ENCODE measurements around the gene PIGS.
"Not testable (repeated sequence)": the region's sequence is repeated elsewhere in the genome, so short reads cannot be mapped to it uniquely, and the experiment has no call there.

The PIGS gene

DNA sequence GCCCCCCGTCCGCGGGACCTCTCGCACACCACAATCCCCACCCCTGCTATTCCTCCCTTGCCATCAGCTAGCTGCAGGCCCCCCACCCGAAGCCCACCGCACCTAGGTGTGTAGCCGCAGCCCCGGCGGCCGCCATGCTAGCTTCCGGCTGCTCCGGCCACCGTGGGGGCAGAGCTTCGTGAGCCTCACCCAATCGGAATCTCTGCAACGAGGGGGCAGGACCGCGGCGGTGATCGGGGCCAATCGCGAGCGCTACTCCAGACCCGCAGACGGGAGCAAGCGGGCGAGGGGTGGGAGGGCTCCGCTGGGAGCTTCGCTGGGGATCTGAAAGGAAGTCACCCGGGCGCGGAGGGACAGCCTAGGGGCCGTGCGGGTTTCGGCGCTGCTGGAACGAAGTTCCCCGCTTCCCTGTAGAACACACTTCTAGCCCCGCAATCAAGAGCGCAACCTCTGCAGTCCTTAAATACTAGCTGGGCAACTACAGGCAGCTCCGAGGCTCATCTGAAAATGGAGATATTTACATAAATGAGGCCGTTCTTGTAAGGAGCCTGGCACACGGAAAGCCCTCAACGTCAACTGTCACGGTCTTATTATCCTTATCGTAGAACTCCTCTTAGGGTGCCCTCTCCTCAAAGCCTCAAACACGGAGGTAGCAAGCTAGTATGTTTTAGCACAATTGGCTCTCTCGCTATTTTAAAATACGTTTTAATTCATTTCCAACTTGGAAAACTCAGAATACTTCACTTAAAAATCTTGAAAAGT lies at the start of gene PIGS:
Gene PIGS (minus strand): TSS at position 164 of the 762 bp plus-strand sequence. CDS start 28 bp downstream, at position 136.
- in situ Hi-C loops (cut with HindIII; ENCODE audit: low sequenced_read_pairs), result no loop called here

DNA sequence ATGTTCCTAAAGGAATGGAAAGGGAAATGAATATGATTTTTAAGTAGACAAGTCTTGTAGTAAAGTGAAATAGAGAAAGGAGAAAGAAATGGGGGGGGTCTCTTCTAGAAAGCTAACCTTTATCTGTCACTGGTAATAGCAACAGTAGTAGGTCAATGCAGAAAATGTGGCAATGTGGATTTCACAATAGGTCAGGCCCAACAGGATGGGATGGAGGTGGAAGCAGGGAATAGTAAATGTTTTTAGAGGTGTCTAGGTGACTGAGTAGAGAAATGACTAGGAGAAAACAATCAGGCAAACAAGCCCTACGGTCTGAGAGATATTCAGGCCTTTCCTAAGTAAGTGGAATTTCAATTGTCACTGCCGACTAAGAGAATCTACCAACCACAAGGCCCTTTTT lies 48.7 kb upstream of the PIGS start:
- in situ Hi-C loops (cut with HindIII; ENCODE audit: low sequenced_read_pairs), result no loop called here

DNA sequence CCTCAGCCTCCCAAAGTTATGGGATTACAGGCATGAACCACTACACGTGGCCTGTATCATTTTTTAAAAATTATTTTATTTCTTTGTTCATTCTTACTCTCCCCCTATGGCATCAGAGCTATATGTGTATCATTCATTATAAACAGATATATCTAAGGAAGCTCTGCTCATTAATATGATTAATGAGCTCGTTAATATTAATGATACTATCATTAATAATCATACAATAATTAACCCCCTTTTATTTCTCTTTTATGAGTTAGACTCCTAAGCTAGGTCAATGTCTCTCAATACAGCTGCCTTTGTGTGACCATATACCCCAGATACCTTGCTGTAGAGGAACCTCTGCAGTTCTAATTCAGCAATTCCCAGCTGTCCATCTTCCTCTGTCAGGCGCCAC lies 47.1 kb upstream of the PIGS start:
- in situ Hi-C loops (cut with HindIII; ENCODE audit: low sequenced_read_pairs), result no loop called here

DNA sequence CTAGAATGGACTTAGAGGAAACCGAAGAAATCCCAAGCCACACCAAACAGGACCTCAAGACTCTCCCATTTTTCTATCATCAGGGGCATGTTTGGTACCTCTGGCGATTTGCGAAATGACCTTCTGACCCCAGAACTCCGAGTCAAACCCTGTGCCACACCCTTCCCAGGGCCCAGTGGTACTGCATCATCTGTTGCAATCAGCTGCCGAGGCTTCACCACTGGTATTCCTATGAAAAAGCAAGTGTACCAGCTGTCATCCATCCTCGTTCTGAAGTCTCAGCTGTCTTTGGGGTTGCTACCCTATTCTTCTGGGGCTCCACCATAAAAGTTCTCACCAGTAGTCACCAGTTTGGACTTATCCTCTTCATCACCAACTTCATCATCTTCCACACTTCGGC lies 45.0 kb upstream of the PIGS start:
- in situ Hi-C loops (cut with HindIII; ENCODE audit: low sequenced_read_pairs), result no loop called here

GRCh38 chr17:28615260-28615940 lies 44.1 kb upstream of the PIGS start:
- in situ Hi-C loops (cut with HindIII; ENCODE audit: low sequenced_read_pairs), result no loop called here

DNA sequence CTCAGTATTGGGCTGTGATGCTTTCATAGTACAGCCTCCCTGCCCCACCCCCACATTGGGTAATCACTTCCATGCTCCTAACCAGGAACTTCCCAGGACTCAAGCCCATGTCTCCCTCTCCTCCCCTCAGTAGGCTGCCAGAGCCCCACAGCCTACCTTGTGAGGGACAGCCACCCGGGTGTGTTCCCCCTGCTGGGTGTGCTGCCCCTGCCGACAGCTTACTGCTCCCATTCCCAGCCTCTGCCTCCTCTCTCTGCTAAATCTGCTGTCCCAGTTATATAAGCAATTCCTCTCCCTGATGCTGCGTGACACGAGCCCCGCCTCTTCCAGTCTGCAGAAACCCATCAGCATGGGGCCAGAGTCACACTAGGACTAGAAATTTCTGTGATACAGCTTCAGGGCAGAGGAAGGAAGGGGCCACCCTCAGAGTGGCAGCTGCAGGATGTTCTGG lies 42.6 kb upstream of the PIGS start, which contains the start of gene RSKR:
Gene RSKR (minus strand): TSS at position 255 of the 451 bp plus-strand sequence. CDS start 24 bp downstream, at position 231.
- in situ Hi-C loops (cut with HindIII; ENCODE audit: low sequenced_read_pairs), result no loop called here

- in situ Hi-C loops (cut with HindIII; ENCODE audit: low sequenced_read_pairs), result no loop called here
Measured at GRCh38 chr17:28612936-28613872, 41.9 kb upstream of the PIGS start.

DNA sequence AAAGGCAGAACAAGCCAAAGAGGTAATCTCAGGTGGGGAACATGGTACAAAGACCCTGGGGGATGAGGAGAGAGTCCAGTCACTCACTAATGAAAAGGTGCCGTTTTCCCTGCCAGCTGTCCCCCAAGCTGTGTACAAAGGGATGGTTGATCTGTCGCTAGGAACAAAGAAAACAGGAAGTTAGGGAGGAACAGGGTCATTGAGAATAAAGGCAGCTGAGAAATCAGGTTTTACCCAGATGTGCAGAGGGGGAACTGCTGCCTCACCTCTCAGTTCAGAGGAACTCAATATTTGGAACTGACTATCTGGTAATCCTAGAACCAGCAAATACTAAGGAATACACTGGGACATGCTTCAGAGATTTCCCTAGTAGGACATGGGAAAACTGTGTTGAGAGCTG lies 41.2 kb upstream of the PIGS start:
- in situ Hi-C loops (cut with HindIII; ENCODE audit: low sequenced_read_pairs), result no loop called here

GRCh38 chr17:28610376-28610775 lies 39.1 kb upstream of the PIGS start:
- in situ Hi-C loops (cut with HindIII; ENCODE audit: low sequenced_read_pairs), result no loop called here

DNA sequence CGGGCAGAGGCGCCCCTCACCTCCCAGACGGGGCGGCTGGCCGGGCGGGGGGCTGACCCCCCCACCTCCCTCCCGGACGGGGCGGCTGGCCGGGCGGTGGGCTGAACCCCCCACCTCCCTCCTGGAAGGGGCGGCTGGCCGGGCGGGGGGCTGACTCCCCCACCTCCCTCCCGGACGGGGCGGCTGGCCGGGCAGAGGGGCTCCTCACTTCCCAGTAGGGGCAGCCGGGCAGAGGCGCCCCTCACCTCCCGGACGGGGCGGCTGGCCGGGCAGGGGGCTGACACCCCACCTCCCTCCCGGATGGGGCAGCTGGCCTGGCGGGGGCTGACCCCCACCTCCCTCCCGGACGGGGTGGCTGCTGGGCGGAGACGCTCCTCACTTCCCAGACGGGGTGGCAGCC lies 32.7 kb upstream of the PIGS start:
- in situ Hi-C loops (cut with HindIII; ENCODE audit: low sequenced_read_pairs), result not testable (repeated sequence)

GRCh38 chr17:28599311-28600184 lies 28.2 kb upstream of the PIGS start:
- in situ Hi-C loops (cut with HindIII; ENCODE audit: low sequenced_read_pairs), result no loop called here

DNA sequence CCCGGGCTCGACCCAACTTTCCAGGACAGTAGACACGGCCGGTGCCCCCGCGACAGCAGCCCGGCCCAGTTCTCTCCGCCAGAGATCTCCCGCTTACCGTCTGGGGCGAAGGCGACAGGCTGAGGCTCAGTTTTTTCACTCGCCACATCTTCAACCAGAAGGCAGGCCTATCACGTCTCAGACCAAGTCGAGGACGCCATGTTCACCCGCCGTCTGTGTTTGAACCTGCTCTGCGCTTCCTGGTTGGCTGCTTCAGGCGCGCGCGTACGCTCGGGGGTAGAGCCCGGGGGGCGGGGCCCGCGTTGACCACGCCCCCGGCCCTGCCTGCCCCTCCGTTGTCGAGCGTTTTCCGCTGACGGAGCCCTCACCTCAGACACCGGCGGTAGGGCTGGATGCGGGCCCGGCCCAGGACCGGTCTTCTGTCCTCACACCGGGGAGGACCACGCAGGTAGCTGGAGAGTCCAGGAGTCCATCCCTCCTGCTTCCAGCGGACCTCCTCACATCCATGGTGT lies 27.5 kb upstream of the PIGS start, which contains the start of gene SPAG5:
Gene SPAG5 (minus strand): TSS at position 227 of the 512 bp plus-strand sequence. CDS start 79 bp downstream, at position 148.
- in situ Hi-C loops (cut with HindIII; ENCODE audit: low sequenced_read_pairs), result no loop called here

GRCh38 chr17:28598389-28598788 lies 27.1 kb upstream of the PIGS start:
- in situ Hi-C loops (cut with HindIII; ENCODE audit: low sequenced_read_pairs), result no loop called here

GRCh38 chr17:28597606-28598383 lies 26.5 kb upstream of the PIGS start:
- in situ Hi-C loops (cut with HindIII; ENCODE audit: low sequenced_read_pairs), result no loop called here

GRCh38 chr17:28592260-28592659 lies 20.9 kb upstream of the PIGS start:
- in situ Hi-C loops (cut with HindIII; ENCODE audit: low sequenced_read_pairs), result loop anchor here (5.0 kb wide), 1 partner anchor 45 kb away; no protein-coding TSS in a partner anchor

DNA sequence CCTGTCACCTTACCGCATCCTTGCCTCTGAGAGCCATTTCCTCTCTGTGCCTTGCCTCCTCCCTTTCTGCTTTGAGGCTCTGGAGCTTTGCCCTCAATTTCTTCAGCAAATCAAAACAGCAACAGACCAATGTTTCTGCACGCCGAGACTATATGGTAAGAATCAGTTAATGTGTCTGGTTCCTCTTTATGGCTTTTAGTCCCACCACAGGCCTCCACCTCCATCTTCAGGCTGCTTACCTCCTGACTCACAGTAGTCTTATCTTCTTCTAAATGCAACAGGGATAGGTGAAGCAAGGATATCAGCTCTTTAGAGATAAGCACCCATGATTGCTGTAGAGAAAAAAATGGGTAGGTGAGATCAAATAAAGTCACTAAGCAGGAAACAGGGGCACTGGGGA lies 14.5 kb upstream of the PIGS start:
- in situ Hi-C loops (cut with HindIII; ENCODE audit: low sequenced_read_pairs), result no loop called here

DNA sequence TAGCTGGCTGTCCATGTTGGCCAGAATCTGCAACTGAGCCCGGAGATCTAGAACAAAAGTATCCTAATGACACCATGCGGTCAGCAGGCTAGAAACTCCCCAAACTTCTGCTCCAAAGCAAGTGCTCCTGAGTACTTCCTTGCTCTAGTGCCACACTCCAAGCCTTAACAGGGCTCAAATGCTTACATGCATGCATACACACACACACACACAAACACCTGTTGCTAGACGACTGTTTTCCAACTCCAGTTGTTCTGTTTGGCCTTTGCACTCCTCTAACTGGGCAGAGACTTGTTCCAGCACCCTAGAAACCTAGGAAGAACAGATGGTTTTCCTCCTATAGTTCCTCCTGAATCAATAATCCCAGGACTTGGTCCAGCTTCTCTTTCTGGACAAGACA lies 13.1 kb upstream of the PIGS start:
- in situ Hi-C loops (cut with HindIII; ENCODE audit: low sequenced_read_pairs), result no loop called here

GRCh38 chr17:28582513-28582912 lies 11.2 kb upstream of the PIGS start:
- in situ Hi-C loops (cut with HindIII; ENCODE audit: low sequenced_read_pairs), result no loop called here

GRCh38 chr17:28580959-28581358 lies 9.6 kb upstream of the PIGS start:
- in situ Hi-C loops (cut with HindIII; ENCODE audit: low sequenced_read_pairs), result no loop called here
